ENCODE data around the gene STXBP1.
"Not testable (repeated sequence)": the region's sequence is repeated elsewhere in the genome, so short reads cannot be mapped to it uniquely, and the experiment has no call there.

STXBP1 gene

DNA sequence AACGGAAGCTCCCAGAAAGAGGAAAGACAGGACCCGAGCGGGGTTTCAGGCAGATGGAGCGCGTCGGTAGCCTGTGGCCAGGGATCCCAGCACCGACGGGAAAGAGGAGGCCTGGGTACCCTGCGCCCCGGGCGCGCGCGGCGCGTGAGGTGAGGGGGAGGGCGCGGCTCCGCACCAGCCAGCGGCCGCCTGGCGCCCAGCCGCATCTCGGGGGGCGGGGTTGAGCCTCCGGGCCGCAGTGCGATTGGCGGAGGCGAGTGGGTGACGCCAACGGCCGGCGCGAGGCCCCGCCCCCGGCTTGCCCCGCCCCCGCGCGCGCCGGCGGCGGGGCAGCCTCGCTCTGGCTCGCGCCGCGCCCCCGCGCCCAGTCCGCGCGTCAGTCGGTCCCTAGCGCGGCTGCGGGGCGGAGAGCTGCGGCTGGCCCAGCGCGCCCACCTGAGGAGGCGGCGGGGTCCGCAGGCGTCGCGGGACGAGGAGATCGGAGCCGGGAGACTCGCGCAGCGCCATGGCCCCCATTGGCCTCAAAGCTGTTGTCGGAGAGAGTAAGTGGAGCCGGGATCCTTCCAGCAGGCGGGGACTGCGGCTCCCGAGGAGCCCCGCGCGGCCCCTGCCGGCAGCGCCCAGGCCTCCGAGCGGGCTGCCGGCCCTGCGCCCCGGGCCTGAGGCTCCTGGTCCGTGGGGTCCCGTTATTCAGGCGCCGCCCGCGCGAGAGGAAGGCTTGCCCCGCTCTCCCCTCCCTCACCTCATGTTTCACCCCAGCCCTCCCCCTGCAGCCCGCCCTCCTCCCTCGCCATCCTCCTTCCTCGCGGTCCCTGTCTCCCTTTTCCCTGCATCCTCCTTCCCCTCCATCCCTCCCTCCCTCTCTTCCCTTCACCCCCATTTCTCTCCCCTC is at the start of gene STXBP1:
STXBP1 (plus strand) TSS at position 379 of the 892 bp plus-strand sequence; CDS start at position 506, 127 bp downstream.
- FAIRE-seq, result no peak

DNA sequence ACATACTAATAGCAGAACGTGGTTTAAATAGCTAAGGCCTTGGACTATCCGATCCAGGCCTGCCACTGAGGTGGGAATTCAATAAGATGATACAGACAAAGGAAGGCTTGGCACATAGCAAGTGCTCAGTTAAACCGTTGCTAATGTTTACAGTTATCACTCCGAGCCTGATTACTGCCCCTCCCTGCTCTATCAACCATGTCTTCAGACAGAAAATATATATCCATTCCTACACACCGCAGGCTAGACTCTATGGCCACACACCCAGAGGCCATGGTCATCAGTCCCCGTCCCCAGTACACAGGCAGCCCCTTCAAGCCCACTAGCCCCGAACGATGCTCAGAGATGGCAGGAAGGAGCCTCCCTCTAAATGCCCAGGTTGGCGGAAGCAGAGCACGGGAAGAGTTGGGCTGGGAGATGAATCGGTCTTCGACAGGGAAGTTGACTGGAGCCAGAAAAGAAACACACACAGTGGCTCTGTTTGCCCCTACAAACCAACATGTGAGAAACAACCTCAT is 49.7 kb upstream of the STXBP1 start:
- FAIRE-seq, result no peak

DNA sequence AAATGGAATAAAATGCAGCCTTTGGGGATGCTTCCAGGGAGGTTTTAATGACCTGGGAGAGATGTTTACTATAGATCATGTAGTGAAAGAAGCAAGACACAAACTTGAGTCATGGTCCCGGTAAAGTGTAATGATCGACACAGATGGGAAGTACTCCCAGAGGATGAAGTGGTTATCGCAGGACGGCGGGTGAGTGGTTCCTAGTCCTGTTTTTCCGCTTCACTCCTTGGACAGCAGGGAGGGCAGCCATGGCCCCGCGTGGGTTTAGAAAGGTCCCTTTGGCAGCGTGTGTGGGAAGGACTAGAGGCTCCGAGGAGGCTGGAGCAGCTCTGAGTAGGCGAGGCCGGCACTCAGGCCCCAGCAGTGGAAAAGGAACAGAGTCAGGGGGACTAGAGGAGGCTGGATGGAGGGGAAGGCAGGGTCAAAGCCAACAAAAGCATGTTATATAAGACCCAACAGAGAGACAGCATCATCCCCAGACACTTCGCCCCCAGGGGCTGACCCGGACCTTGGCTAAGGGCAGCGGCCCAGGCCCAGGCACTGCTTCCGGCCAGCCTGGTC is 49.2 kb upstream of the STXBP1 start:
- no peak for FAIRE-seq

DNA sequence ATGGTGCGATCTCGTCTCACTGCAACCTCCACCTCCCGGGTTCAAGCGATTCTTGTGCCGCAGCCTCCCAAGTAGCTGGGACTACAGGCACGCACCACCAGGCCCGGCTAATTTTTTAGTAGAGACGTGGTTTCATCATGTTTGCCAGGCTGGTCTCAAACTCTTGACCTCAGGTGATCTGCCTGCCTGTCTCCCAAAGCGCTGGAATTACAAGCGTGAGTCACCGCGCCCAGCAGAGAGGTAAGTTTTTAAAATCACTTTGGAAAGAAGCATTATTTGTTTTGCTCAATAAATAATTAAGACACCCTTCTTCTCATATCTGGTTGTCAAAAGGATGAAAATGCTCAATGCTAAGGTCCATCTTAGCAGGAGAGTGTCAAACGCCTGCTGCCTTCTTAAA is 48.5 kb upstream of the STXBP1 start:
- FAIRE-seq, result no peak

DNA sequence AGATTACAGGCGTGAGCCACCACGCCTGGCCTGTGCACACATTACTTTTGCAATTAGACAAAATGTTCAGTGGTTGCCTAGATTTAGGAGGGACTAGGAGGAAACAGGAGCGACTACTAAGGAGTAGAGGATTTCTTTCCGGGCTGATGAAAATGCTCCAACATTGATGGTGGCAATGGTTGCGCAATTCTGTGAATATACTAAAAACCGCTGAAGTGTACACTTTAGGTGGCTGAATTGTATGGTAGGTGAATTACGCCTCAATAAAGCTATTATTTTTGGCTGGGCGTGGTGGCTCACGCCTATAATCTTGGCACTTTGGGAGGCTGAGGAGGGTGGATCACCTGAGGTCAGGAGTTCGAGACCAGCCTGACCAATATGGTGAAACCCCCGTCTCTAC is 46.8 kb upstream of the STXBP1 start:
- FAIRE-seq, result no peak

DNA sequence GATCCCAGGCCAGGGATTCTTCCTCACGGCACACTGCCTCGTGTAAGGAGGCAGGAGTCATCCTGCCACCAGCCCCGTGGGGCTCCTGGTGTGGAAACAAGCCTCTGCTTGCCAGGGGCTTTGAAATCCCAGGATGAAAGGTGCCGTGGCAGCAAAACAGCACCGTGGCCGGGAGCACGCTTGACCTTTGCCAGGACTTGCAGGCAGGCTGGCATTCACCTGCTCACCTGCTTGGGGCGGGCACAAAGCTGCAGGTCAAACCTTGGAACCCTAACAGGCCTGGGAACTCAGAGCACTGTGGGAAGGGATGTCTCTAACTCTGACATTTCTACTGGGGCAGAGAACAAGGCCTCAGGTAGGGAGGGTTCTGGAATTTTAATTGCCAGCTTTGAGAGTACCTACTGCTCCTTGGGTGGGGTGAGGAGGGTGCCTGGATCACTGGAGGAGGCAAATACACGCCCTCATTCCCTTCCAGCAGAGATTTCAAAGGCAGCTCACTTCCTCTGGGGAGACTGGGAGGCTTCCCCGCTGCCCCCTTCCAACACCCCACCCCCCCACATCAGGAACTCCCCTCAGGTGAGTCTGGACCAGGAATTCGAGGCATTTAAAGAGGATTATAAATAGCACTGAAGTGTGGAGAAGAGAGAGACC is 45.6 kb upstream of the STXBP1 start:
- no peak for FAIRE-seq

DNA sequence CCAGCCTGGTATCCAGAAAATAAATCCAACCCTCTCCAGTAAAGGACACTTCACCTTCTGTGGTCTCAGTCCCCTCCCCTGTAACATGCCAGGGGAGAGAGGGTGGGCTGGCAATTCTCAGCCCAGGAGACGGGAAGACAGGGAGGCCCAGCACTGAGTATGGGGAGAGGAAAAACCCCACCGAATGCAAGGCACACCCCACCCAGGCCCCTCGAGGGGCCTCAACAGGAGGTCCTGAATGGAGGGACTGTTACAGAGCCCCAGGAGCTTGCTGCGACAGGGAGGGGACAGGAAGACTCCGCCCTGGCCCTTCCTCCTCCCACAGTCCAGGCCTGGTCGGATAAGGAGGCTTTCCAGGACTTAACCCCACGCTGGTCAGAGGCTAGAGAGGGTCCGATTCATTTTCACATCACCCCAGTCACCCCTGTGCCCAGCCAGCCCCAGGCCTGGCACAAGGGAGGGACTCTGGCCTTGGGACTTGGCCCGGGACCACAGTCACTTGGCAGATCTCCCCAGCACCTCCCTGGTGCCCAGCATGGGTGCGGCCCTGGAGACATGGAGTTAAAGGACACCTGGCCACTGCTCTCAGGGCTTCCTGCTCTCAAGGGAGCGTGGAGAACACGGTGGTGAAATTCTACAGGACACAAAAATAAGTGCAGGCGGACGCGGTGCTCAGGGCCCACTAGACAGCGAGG is 44.9 kb upstream of the STXBP1 start:
- FAIRE-seq, result no peak

DNA sequence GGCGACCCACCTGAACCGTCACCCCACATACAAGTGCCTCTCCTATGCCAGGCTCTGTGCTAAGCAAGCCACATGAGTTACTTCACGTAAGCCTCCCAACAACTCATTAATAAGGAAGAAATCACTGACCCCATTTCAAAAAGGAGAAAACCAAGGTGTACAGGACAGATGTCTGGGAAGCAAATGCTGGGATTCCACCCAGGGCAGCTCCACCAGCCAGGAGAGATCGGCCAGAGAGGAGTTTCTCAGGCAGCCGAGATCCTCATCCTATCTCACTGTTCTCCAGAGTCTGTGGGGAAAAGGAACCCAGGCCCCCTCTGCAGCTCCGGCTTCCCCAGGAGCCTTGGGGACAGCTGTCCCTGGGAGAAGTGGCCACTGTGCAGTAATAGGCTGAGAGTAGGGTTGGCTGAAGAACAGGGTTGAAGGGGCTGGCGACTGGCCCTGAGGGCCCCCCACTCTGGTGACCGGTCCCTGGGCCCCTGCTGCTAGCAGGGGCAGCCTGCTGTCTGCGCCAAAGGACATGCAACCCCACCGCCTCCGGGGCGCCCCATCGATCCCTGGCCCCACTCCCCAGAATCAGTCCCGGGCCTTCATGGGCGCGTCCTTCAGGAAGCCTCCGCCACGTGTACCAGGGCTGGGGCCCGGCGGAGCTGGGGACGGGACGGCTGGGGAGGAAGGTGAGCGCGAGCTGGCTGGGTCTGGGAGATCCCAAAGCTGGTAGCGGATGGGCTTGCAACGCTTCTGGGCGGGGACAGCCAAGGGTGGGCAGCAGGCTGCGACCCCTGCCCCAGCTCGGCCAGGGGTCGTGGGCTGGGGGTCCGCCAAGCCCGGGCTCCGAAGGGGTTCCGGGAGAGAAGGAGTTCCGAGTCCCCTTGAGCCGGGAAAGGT is 44.1 kb upstream of the STXBP1 start:
- FAIRE-seq, result no peak

DNA sequence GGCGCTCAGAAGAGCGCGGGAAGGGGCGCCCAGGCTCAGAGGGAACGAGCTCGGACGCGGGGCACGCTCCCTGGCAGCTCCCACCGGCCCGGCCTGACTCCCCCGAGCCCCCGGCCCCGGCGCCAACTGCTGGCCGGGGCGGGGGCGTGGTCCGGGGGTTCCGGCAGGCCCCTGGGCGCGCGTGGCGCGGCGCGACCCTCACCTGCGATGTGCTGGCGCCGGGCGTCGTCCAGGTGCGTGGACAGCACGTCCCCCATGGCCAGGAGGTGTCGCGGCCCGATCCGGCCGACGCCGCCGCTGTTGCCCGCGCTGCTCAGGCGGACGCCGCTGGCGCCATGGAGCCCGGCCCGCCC is 43.5 kb upstream of the STXBP1 start:
- FAIRE-seq, result no peak

DNA sequence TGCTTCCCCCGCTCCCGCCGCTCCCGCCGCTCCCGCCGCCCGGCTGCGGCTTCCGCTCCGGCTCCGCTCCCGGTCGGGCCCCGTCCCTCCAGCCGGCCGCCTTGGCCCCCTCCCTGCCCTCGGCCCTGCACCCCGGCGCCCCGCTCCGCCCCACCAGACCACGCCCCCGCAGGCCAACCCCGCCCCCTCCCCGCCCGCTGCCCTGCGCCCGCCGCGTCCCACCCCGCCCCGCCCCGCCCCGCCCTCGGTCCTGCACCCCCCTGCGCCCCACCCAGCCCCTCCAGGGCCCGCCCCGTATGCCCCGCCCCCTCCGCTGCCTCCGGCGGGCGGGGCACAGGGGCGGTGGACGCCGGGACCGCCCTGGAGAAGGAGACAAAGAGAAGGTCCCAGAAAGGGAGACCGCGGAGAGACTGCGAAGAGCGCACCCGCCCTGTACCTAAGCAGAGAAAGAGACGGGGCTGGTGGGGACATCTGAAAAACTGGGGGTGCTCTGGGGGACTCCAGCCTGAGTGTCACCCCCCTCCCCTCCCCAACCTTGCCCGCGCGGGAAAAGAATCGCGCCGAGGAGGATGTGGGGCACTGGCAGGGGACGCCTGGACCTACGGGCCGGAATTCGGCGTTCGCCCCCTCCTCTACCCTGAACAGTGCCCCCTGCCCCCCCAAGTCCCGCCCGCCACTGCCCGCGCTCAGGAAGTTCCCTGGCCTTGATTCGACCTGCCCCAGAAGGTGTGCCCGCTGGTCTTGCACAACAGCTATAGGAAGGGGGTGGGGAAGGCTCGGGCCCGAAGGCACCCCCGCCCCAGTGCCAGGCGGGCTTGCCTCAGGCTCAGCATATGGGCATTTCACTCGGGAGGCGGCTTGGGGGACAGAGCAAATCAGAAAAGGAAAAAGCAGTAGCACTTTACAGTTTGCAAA is 42.8 kb upstream of the STXBP1 start:
- no peak for FAIRE-seq

DNA sequence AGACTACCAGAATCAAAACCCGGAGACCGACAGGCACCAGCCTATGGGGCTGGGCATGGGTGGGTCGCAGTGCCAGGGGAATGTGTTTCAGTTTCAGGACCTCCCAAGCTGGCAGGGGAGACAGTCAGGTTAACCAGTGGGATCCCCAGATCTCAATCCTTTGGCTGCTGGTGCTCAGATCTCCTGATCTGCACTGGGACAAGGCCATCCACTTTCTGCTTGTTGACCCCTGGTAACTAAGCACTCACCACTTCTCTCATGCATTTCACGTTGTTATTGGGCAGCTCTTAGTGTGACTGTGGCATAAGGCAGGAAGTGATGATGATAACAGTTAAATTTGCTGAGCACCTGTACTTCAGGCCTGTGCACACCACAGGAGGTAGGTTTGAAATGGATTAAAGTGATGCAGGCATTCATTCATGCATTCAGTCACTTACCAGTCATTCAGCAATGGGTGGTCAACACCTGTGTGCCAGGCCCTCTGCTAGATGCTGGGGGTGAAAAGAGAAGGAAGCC is 42.1 kb upstream of the STXBP1 start:
- peak; percentile 98 for FAIRE-seq

DNA sequence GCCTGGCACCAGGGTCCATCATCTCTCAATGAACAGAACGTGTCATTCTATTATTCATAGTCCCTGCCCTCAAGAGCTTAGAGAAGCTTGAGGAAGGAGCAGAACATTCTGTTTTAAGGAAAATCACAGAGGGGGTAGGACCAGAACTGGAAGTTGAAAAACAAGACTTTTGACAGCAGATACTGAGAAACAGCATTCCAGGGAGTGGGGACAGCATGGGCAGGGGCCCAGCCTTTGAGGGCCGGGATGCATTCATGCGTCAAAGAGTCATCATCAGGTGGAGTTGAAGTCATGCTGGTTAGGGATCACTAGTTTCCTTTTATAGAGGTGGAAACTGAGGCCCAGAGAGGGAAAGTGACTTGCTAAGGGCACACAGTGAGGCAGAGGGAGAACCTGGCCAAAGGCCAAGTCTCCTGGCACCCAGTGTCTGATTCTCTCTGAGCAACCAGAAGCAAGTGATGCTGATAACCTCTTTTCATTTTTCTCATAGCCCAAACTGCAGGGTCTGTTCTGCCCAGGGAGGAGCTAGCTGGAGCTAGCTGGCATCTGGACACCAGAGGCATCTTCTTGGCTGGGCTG is 41.5 kb upstream of the STXBP1 start:
- no peak for FAIRE-seq

DNA sequence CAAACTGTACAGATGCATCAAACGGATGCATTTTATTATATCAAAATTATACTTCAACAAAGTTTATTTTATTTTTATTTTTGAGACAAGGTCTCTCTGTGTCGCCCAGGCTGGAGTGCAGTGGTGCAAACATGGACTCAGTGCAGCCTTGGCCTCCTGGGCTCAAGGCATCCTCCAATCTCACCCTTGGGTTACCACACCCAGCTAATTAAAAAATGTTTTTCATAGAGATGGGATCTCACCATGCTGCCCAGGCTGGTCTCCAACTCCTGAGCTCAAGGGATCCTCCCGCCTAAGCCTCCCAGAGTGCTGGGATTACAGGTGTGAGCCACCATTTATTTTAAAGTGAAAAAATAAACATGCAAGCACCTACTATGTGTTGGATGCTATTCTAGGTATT is 40.1 kb upstream of the STXBP1 start:
- FAIRE-seq, result no peak

DNA sequence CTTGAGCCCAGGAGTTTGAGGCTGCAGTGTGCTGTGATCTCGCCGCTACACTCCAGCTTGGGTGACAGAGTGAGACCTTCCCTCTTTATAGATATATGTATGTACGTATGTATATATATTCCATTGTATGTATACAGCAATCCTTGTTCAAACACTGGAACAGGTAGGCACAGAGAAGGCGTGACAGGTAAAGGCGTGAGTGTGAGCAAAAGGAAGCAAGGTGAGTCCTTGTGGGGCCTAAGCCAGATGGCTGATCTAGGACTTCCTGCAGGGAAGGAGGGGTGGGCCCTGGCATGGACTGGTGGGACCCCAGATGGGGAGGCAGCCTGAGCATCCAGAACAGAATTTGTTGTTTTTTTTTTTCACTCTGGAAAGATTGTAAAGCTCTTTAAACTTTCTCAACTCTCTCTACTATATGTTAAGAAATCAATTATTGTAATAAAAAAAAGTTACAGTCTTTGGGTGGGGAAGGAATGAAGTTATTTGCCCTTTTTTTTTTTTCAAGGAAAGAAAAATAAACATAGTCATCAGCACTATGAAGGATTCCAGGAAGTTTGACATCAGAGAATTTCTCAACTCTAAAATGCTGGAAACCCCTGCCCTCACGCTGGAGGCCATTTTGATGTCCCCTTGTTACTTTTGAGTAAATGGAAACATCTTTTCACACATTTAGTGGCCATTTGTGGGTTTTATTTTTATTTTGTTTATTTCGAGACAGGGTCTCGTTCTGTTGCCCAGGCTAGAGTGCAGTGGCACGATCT is 38.9 kb upstream of the STXBP1 start:
- no peak for FAIRE-seq

DNA sequence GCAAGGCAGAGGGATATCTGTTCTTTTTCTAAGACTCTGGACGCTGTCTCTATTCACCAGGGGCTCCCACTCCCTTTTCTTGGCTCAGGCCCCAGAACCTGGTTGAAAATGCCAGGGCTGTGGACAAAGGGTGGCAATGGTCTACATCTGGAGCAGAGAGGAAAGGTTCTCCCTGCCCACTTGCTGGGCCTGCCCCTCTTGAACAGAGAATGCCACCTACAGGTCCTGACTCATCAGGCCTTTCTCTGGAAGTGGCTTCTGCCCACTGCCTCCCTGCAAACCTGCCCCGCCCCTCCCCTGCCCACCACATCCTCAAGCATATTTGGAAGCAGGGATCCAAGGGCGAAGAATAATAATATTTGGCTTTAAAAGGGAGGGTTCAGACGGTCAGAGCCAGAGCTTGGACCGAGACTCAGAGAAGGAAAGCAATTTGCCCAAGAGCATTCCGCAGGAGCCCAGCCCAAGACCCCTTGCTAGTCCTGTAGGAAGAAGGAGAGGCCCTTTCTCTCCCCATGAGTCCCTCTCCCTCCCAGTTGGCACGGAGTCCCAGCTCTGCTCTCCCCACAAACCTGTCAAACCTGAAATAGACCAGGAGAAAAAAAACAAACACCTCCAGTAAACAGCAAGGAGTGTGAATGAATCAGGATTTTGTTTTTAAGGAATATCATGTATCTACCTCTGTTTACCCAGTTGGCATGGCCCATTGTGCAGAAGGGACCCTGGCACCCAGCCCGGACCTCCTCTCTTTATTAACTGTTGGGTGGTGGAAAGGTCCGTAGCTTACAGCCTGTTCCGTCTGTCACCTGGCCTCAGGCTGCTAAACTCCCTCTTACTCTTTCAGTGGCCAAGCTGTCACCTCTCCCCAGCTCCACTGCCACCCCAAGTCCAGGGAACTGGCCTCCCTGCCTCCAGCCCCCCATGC is 37.7 kb upstream of the STXBP1 start:
- no peak for FAIRE-seq

DNA sequence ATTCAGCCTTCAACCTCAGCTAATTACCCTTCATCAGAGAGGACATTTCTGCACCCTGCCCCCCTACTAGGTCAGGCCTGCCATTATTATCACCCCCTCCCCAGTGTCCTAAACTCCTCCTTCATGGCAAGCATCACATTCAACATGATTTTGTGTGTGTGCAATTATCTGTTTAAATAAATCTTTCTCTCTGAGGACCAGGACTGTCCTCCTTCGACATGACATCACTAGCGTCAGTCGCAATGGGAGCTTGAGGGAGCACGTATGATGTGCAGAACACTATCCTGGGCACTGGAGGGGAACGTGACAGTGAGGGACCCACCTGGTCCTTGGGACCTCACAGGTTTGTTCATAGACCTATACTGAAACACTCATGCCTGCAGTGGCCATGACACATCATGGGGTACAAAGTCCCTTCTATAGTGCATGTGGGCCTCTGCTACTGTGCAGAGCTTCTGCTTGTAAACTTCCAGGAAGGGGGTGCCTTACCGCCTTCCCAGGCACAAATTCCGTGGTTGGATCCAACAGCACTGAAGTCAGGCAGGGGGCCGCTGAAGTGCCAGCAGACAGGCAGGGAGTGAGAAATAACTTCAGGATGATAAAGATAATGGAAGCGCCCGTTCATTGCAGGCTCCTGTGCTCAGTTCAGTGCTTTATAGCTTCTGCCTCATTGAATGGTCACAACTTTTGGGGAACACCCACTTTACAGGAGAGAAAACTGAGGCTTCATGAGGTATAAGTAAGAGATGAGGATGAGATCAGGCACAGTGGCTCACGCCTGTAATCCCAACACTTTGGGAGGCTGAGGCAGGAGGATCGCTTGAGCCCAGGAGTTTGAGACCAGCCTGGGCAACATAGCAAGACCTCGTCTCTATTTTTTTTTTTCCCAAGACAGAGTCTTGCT is 36.0 kb upstream of the STXBP1 start:
- FAIRE-seq, result no peak

DNA sequence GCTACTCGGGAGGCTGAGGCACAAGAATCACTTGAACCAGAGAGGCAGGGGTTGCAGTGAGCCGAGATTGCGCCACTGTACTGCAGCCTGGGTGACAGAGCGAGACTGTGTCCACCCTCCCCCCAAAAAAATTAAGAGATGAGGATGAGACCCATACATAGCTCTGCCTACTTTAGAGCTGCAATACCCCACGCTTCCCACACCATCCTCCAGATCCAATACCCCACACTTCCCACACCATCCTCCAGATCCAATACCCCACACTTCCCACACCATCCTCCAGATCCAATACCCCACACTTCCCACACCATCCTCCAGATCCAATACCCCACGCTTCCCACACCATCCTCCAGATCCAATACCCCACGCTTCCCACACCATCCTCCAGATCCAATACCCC is 34.9 kb upstream of the STXBP1 start:
- not testable (repeated sequence) for FAIRE-seq

DNA sequence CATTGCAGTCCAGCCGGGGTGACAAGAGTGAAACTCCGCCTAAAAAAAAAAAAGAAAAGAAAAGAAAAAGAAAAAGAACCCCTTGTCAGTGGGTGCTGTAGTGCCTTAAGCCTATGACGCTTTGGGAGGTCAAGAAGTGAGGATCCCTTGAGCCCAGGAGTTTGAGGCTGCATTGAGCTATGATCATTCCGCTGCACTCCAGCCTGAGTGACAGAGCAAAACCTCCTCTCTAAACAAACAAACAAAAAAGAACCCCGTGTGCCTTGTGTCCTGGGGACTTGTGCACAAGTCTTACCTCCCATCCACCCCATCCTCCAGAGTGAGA is 33.5 kb upstream of the STXBP1 start:
- no peak for FAIRE-seq
